Sigmoid colon (tissue), 7 donors: ENCODE data around the gene CMKLR1. TPM values are rescaled to one million over a fixed set of nuclear protein-coding genes. Genes with fewer than 3 reads are reported as not detected.

ENCODE experiments used
- DNase-seq: peaks from one replicate; pipeline ENCODE4 v3.0.0-alpha.2; 2019
- H3K27ac ChIP-seq, 4 donors: fragments of 200-600 bp; sonication (generic); one replicate each; pipeline ENCODE4 v1.5.1; 2016 to 2019; ENCODE audit warnings: mild to moderate bottlenecking in 1 of 4
- H3K27me3 ChIP-seq, 3 donors: fragments of 200-600 bp; sonication (generic); one replicate each; pipeline ENCODE4 v1.5.1; 2019; ENCODE audit warnings: mild to moderate bottlenecking in 1 of 3
- H3K36me3 ChIP-seq, 4 donors: fragments of 200-600 bp; sonication (generic); one replicate each; pipeline ENCODE4 v1.5.1; 2016 to 2019
- H3K4me1 ChIP-seq, 4 donors: fragments of 200-600 bp; sonication (generic); one replicate each; pipeline ENCODE4 v1.5.1; 2017 to 2019
- H3K4me3 ChIP-seq, 4 donors: fragments of 200-600 bp; sonication (generic); one replicate each; pipeline ENCODE4 v1.5.1; 2017 to 2019; ENCODE audit warnings: mild to moderate bottlenecking in 2 of 4, moderate library complexity in 1 of 4
- H3K9me3 ChIP-seq, 4 donors: fragments of 200-600 bp in 3 of 4; sonication (generic) in 3 of 4; one replicate each; pipeline versions ENCODE4 v1.5.1 to v1.6.1; 2013 to 2019
- CTCF ChIP-seq, 4 experiments: fragments of 450-650 bp in 3 of 4; fragments of 200-600 bp in 1 of 4; IDR thresholded peaks; one replicate each; pipeline ENCODE4 v1.5.1; 2016 to 2019; ENCODE audit warnings: antibody characterized with exemption in 4 of 4, mild to moderate bottlenecking in 3 of 4, moderate library complexity in 2 of 4
- EP300 ChIP-seq, 4 donors: sonication (generic); formaldehyde crosslinking; IDR thresholded peaks; one replicate each; pipeline ENCODE4 v1.6.1; 2017; ENCODE audit warnings: antibody characterized with exemption in 4 of 4
- POLR2A ChIP-seq, 2 donors: fragments of 450-650 bp; IDR thresholded peaks; one replicate each; pipeline ENCODE4 v1.6.1; 2016; ENCODE audit warnings: antibody characterized with exemption in 2 of 2, mild to moderate bottlenecking in 2 of 2, moderate library complexity in 2 of 2
- POLR2AphosphoS5 ChIP-seq, 4 donors: sonication (generic); formaldehyde crosslinking; IDR thresholded peaks; one replicate each; pipeline ENCODE4 v1.6.1; 2017; ENCODE audit warnings: antibody characterized with exemption in 4 of 4
- WGBS, 2 donors: extraction: QIAGEN DNeasy Blood & Tissue Kit; methylation state at CpG; one replicate each; pipeline ENCODE4 v1.1.7; 2013; 5-methylcytosine and 5-hydroxymethylcytosine counted together
- intact Hi-C: fragments of 100-400 bp; cut with DNase I; formaldehyde crosslinking; loops from one replicate; pipeline ENCODE4 v1.15.1; 2023
- polyA plus RNA-seq, 3 donors: library from polyadenylated mRNA; stranded (reverse); fragments of 200-250 nt; gene quantifications; one replicate each; pipeline ENCODE4 v1.2.3, GENCODE V29; 2013
- total RNA-seq, 4 donors: library from RNA; depleted of rRNA; stranded (reverse); fragments of >200 nt; gene quantifications; one replicate each; pipeline ENCODE4 v1.1.0, GENCODE V29; 2016
- donor health status: healthy with polysubstance abuse.
- donor health status: Bipolar disorder and iron deficiency.
- donor health status: healthy.

CMKLR1 gene
- total and polyA plus RNA-seq, 7 donors: 3.0 to 14.8 (median 10.0) TPM

DNA sequence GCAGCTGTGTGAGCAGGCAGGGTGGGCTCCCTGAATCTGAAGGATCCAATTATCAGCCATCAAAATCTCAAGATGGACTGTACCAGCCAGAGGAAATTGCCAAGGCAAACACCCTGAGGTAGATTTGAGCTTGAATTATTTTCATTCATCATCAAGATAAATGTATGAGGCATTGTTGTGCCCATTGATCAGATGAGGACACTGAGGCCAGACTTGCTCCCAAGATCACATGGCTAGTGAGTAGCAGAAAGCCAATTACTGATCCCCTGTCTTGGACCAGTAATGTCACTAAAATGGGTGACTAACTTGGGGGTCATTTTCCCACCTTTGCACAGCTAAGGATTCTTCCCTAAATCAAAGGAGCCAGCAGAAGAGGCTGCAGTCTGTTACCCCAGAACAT, 20.9 kb upstream of the CMKLR1 start:
- Histone ChIP-seq H3K4me1 (no peaks in the 10 kb centered on the region), H3K36me3 (no peaks in the 10 kb centered on the region), H3K9me3 (no peaks in the 10 kb centered on the region), H3K27ac (no peak overlapping the region), H3K4me3 (no peak overlapping the region), H3K27me3 (no peaks in the 10 kb centered on the region)
- no peak for DNase-seq
- no peak for TF ChIP-seq POLR2A (IDR thresholded peaks at IDR 0.05)
- no peak for TF ChIP-seq CTCF (IDR thresholded peaks at IDR 0.05)
- TF ChIP-seq EP300 (IDR thresholded peaks at IDR 0.05): no peak
- no peak for TF ChIP-seq POLR2AphosphoS5 (IDR thresholded peaks at IDR 0.05)
- intact Hi-C loops: no loop called here

- WGBS, 2 donors: 73 to 80% methylated on average over 7 of the region's 7 CpGs
Observed at GRCh38 chr12:108358580-108358965, 19.5 kb upstream of the CMKLR1 start.

GRCh38 chr12:108357834-108358579, 18.9 kb upstream of the CMKLR1 start:
- intact Hi-C loops: no loop called here
- Histone ChIP-seq H3K9me3 (no peaks in the 10 kb centered on the region), H3K4me3 (no peak overlapping the region), H3K27me3 (no peaks in the 10 kb centered on the region), H3K4me1 (no peaks in the 10 kb centered on the region), H3K36me3 (no peaks in the 10 kb centered on the region), H3K27ac (no peak overlapping the region)
- 91 to 92% methylated on average over 2 of the region's 2 CpGs for WGBS, 2 donors
- no peak for DNase-seq
- TF ChIP-seq POLR2AphosphoS5 (IDR thresholded peaks at IDR 0.05): no peak
- TF ChIP-seq EP300 (IDR thresholded peaks at IDR 0.05): no peak
- TF ChIP-seq POLR2A (IDR thresholded peaks at IDR 0.05): no peak
- TF ChIP-seq CTCF (IDR thresholded peaks at IDR 0.05): no peak

More at GRCh38 chr12:108358580-108358965, 19.5 kb upstream of the CMKLR1 start:
- Histone ChIP-seq H3K36me3 (no peaks in the 10 kb centered on the region), H3K4me3 (no peak overlapping the region), H3K27me3 (no peaks in the 10 kb centered on the region), H3K27ac (no peak overlapping the region), H3K4me1 (no peaks in the 10 kb centered on the region), H3K9me3 (no peaks in the 10 kb centered on the region)
- TF ChIP-seq POLR2AphosphoS5 (IDR thresholded peaks at IDR 0.05) (no peak), POLR2A (IDR thresholded peaks at IDR 0.05) (no peak), EP300 (IDR thresholded peaks at IDR 0.05) (no peak), CTCF (IDR thresholded peaks at IDR 0.05) (no peak)
- intact Hi-C loops: no loop called here
- DNase-seq: no peak

GRCh38 chr12:108356835-108357806, 18.0 kb upstream of the CMKLR1 start:
- intact Hi-C loops: no loop called here
- Histone ChIP-seq H3K36me3 (no peaks in the 10 kb centered on the region), H3K27me3 (no peaks in the 10 kb centered on the region), H3K27ac (no peak overlapping the region), H3K4me1 (no peaks in the 10 kb centered on the region), H3K4me3 (no peak overlapping the region), H3K9me3 (no peaks in the 10 kb centered on the region)
- TF ChIP-seq CTCF (IDR thresholded peaks at IDR 0.05) (no peak), POLR2A (IDR thresholded peaks at IDR 0.05) (no peak), EP300 (IDR thresholded peaks at IDR 0.05) (no peak), POLR2AphosphoS5 (IDR thresholded peaks at IDR 0.05) (no peak)
- DNase-seq: no peak
- WGBS, 2 donors: 79 to 86% methylated on average over 12 of the region's 12 CpGs
